ENCODE data around the gene CUEDC1.

CUEDC1 gene

DNA sequence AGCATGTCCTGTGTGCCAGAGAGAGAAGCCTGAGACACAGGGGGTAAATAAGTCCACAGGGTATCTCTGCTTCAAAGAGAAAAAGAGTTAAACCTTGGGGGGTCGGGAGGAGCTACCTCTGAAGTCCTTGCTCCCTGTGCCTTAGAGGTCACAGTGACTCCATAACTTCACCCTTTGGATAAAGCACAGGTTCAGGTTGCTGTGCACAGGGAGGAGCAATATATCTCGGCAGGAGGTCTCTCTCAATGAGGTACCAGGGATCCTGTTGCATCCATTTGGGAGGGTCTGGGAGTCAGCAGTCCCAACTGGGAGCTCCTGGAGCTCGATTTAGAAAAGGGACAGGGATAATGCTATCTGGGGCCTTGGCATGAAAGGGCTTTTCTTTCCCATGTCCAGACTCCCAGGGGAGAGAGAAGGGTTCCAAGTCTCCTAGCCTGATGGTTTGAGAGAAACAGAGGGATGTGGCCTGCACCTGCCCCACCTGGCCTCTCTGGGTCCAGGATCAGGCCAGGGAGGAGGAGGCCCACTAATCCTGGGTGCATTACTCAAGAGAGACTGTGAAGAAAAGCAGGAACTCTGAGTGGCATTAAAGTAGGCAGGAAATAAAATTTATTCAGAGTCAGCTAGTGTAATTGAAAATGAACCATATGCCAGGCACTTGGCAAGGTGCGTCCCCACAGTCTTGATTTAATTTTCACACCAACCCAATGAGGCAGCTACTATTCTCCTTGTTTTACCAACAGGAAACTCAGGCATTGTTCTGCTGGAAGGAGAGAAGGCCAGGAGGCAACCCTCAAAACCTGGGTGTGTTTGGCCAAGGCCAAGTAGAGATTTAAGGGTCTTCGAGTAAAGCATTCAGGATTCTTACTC is 40.7 kb downstream of the CUEDC1 start:
- DNase-seq = no peak

DNA sequence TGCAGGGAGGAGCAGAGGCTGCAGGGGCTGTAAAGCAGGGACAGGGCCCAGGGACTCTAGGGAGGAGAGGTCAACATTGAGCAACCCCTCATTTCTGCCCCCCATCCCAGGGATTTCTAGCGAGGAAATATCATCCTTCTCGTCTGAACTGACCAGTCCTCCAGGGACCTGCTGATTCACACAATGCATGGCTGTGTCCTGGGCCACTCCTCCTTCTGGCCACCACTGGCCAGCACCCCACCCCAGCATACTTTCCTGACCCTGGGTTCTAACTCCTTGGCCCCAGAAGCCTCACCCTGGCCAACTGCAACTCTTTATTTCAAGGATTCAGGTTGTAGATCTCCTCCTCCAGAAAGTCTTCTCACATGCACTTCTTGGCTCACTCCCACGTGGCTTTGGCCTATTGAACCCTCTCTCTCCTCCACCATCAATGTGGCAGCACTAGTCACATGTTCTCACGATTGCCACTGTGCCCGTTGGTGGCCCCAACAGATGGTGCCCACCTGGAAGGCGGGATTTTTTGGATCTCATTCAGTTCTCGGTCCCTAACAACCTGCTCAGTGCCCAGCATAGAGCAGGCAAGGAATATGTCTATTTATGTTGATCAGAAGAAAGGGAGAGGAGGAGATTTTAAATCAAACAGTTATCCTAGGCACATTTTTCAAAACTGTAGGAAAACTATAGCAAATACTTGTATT is 41.5 kb downstream of the CUEDC1 start:
- no peak for DNase-seq

DNA sequence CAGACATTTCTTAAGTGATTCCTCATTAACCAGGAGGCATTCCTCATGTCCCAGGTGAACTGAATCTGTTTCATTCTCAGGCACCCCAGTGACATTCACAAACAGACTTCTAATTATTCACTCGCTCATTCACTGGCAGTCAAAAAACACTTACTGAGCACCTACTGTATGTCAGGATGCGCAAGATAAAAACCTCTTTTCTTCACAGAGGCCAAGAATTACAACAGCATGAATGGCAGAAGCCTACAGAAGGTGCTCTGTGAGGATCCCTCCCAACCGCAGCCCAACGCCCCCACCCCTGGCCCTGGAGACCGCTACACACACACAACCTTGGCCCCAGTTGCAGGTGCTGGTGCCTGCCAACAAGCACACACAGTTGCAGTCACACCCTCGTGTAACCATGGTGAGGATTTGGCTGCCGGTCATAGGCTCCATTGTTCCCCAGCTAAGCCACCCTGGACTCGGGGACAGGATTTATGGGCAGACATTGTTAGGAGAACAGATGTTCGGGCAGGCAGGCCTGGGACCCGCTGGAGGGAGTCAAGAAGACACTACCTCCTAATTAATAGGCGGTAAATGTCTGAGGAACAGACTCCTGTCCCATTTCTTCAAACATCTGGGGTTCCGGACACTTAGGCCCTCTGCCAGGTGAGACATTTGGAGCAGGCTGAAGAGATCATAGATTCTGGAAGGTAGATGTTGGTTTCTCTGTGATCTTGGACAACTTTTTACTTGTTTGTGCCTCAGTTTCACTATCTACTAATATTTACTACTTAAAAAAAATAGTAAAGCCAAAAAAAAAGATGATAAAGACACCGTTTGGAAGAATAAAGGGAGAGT is 43.2 kb downstream of the CUEDC1 start:
- DNase-seq = no peak

DNA sequence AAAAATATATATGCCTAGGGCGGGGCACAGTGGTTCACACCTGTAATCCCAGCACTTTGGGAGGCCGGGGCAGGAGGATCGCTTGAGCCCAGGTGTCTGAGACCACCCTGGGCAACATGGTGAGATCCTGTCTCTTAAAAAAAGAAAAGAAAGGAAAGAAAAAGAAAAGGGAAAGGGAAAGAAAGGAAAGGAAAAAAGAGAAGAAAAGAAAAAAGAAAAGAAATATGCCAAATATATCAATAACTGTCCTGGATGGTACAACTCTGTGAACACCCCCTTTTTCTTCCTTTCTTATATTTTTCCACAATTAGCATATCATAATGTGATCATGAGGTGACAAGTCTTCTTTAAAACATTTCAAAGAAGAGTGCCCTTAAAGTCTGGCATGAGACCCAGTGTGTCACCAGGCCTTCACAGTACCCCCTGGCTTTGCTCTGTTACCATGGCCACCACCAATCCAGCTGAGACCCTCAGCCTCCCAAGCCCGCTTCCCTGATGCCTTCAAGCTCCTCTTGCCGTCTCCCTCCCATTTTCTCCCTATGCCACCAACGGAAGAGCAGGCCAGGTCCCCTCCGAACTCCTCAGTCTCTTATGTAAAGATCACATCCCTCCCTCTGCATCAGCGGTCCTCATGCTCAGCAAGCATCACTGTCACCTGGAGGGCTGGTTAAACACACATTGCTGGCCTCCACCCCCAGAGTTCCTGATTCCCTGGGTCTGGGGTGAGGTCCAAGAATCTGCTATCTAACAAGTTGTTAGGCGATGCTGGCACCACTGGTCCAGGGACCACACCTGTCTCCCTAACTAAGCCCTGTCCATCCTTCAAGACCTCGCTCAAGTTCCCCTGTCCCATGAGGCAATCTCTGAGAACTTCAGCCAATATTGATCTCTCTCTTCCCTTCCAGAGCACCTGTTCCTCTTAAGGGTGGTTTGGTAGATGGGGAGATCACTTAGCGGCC is 44.5 kb downstream of the CUEDC1 start:
- no peak for DNase-seq

DNA sequence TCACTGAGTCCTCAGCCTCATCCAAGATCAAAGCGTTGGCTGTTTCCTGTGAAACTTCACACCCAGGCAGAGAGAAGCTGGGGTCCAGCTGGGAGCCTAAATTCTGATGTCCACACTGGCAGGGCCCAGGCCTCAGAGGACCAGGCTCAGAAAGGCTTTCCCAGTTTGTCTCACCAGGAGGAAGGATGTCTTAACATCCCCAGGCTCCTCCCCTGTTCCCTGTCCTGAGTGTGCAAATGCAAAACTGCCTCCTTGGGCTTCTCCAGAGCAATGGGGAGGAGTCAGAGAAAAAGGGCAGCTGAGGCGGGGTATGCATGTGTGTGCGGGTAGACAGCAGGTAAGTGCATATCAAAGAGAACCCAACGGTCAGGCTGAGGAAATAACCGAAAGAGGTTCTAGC is 45.7 kb downstream of the CUEDC1 start:
- DNase-seq = no peak

DNA sequence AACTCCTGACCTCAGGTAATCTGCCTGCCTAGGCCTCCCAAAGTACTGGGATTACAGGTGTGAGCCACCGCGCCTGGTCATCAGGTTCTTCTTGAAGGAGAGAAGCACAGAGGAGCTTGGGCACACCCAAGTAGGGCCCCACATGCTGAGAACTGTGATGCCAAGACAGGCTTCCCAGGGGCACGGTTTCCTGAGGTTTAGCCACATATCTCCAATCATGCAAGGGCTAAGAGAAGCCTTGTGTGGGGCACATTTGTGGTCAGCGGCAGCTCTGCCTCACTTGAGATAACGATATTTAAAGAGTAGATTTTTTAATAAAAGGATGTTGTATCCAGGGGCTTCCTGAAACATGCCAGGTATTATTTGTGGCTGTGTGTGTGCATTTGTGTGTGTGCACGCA is 46.9 kb downstream of the CUEDC1 start:
- no peak for DNase-seq

DNA sequence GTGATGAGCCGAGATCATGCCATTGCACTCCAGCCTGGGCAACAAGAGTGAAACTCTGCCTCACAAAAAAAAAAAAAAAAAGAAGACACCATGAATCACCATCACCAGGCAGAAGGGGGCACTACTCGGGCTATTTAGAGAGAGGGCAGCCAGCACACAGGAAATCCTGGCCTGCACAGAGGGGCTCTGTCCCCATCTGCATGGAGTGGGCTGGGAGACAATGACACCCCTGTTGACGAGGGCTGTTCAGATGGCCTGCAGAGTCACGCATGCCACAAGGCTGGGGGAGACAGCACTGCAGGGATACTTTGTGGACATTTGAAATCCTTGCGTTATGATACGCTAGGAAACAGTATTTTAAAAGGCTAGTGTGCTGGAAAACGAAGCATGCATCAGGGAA is 48.3 kb downstream of the CUEDC1 start:
- DNase-seq = no peak

DNA sequence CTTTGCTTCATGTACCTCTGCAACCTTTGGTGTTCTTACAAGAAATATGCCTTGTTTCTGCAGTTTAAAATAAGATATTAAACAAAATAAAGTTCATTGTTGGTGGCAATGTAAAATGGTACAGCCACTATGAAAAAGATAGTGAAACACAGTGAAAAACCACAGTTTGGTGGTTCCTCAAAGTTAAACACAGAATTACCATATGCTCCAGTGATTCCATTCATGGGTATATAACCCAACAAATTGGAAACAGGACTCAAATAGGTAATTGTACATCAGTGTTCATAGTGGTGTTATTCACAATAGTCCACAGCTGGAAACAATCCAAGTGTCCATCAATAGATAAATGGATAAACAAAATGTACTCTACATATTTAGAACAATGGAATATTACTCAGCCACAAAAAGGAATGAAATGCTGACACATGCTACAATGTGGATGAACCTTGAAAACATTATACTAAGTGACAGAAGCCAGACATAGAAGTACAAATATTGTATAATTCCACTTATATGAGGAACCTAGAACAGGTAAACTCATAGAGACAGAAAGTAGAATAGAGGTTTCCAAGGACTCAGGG is 49.2 kb downstream of the CUEDC1 start:
- DNase-seq = no peak

DNA sequence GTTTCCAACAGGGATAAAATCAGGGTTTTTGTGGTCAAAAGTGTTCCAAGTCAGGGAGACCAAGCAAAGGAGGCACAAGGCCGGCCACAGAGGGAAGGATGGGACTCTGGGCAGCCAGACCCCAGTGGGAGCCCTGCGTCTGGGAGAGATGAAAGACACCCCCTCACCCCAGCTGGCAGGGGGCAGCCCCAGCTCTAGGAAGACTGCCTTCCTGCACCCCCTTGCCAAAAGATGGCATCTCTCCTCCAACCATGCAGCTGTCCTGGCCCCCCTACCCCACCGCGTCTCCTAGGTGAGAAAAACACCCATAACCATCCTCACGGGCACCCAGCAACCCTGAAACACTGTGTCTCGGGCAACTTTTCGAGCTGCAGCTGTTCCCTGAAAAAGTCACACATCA is 51.3 kb downstream of the CUEDC1 start:
- no peak for DNase-seq

DNA sequence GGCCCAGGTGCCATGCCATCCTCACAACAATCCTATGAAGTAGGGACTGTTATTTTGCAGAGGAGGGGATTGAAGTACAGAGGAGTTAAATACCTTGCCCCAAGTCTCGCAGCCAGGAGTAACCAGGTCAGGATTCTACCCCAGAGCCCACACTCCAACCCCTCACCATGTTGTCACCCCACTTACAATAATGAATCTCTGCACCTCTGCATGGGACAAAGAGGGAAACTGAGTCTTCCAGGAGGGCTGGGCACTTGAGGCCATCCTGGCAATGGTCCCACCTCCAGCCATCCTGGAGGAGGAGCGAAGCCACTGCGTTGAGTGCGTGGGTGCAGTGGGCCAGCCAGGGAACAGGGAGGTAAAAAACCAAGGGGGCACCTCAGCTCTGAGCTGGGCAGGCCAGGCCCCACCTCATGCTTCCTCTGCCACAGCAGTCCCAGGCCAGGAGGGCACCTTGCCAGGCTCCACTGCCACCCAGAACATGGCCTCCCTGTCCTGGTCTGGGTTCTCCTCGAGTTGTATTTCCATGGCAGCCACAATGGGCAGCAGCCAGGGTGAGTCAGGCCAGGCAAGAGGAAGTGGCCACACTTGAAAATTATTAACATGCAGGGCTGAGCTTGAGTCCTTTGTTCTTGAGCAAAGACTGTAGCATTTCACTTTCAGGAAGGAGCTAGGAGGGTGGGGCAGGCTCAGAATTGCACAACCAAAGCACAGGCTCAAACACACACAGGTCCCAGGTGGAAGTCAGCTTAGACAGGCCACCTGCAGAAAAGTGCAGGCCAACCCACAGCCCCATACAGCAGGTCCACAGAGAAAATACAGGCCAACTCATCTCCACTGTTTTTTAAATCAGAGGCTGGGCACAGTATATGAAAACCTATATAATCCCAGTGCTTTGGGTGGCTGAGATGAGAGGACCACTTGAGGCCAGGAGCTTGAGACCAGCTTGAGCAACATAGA is 52.1 kb downstream of the CUEDC1 start:
- no peak for DNase-seq

DNA sequence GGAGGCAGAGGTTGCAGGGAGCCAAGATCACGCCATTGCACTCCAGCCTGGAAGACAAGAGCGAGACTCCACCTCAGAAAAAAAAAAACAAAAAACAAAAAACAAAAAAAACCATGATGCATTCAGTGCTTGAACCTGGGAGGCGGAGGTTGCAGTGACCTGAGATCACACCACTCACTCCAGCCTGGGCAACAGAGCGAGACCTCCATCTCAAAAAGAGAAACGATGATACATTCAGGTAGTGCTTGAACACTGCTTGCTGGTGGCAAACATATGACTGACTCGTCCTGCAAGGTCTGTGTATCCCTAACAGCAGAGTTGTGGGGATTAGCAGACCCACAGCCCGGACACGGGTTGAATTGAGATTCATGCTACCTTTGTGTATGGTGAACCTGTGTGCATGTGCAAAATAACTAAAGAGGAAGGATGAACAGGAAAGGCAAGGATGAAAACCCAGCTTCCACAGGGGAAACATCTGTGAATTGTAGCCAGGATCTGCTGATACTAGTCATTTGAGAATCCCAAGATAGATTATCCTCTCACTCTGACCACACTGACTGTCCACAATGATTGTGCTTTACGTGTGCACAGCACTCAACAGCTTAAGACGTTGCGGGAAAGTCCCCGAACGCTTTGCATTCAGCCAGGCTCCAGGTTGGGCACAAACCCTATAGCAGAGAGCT is 53.0 kb downstream of the CUEDC1 start:
- DNase-seq = no peak

DNA sequence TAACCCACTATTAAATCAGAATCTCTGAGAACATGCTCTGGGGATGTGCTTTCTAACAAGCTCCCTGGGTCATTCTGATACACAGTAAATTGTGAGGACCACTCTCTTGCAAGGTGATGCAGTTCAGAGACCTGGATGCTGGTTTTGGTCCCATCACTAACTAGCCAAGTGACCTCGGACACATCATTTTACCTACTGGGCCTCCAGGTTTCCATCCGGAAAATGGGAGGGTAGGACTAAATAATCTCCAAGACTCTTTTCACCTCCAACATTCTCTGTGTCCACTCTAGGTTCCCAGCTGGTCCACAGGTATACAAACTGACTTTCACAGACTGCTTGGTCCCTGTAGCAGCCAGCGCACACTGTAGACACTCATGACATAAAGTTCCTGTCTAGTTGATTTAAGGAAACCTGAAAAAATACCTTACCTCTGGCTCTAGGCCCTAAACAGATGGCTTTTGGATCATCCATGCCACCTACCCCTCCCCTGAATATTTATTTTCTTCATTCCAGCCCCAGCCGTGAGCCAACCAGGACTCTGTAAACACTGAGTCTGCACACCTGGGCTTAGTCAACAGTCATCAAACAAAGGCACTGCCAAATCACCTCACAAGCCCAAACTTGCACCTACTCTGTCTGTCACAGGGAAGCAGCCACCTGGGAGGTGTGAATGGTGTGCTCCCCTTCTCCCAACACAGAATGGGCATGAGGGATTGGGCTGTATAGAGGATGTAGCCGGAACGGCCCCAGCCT is 54.0 kb downstream of the CUEDC1 start:
- no peak for DNase-seq

DNA sequence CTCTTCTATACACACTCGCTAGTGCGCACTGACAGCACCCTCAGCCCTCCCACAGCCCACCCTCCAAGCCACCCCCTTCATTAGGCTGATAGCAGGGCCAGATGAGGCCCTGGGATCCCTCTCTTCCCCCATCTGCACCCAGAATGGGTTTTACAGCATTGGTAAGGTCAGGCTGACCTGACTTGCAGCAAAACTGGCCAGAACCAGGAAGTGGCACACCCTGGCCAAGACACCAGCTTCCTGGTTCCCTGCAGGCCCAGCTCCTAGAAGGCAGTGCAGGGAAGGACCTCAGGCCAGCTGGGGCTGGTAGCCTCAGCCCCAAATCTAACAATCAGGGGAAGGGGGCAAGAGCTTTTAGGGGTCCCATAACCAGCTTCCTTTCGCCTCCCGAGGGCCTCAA is 55.4 kb downstream of the CUEDC1 start:
- no peak for DNase-seq

DNA sequence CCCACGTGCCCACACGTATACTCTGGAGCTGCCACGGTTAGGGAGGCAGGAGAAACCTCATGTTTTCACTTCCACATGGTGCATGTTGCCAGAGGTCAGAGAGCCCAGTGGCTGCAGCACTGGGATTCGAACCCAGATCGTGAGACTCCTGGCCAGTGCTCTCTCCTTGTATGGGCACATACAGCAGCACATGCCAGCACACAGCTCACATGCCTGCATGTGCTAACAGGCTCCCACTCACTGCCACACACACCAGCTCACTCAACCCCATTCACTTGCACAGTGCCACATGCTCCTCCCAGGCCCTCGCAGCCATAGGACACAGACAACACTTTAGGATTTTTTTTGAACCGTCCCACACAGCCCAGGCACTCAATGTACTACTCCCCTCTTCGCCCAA is 55.8 kb downstream of the CUEDC1 start:
- no peak for DNase-seq

DNA sequence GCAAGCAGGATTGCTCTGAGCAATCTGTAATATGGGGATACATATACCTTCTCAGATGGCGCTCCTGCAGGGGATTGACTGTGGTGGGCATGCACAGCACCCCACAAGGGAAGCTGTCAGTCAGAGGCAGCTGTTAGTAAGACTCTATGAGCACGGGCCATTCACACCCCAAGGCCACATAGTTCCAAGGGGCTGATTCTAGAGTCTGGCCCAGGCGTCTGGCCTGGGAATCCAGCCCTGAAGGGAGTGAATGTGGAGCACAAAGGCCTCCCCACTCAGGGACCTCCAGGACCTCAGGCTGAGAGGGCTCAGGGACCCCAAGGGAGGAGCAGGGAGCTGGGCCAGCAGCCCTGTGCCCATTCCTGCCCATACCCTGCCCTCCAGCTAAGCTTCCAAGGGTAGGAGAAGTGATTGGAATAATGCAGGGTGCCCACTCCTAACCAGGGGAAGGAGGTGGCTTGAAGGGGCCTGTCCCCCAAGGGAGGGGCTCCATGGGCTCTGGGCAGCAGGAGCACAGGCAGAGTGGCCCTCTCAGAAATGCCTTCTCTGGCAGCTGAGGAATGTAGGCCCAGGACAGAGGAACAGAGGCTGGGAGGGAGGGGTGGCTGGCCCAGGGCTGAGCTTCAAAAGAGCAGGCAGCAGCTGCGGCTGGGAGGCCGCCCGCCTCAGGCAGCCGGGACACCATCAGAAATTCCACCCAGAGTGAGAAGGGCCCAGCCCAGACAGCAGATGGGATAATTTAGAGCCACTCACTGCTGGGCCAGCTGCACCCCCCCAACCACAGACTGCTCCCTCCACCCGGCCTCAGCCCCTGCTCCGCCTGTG is 56.5 kb downstream of the CUEDC1 start:
- no peak for DNase-seq

DNA sequence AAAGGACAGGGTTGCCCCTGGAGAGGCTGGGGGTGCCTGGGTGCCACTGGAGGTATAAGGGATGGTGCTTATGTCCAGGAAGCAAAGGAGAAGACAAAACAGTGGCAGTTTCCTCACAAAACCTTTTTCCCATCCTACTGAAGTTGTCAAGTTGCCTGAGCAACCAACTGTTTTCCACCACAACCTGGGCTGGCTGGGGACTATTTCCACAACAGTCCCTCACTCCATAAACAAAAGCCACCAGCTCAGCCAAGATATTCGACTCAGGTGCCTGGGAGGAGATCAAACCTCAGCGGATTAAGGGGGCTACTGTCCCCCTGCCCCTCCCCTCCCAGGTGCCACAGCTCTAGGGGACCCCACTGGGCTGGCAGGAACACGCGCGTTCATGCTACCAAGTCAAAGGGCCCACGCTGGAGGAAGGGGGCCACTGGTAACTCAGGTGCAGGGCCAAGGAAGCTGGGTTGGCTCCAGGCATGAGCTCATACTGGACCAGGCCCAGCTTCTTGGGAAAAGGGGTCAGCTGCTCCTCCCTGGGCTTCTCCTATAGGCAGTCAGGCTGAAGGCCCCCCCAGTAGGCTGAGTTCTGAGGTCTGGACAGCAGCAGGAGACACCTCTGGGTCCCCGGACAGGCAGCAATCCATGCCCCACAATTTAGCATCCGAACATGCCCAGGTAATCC is 59.7 kb downstream of the CUEDC1 start:
- DNase-seq = no peak

DNA sequence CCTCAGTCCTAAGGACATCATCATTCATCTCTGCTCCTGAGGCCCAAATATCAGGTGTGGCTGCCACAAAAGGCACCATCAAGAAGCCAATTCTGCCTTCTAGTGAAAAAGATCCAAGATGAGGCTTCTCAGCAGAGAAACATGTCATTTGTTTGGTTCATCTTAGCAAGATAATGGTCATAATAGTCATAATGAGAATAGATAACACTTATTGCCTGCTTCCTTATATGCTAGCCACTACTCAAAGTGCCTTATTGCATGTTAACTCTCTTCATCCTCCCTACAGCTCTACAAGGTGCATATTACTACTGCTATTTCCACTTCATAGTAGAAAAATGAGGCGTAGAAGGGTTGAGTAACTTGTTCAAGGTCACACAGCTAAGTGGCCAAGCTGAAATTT is 60.4 kb downstream of the CUEDC1 start:
- no peak for DNase-seq
